Subcutaneous adipose tissue (tissue), 4 donors: Measurements from ENCODE around the gene ASAP2. TPM values are rescaled to one million over a fixed set of nuclear protein-coding genes. Genes with fewer than 3 reads are reported as not detected.

ENCODE experiments used
- CTCF ChIP-seq: fragments of 450-650 bp; IDR thresholded peaks from one replicate; pipeline ENCODE4 v1.5.1; 2016; ENCODE audit warnings: low read depth, mild to moderate bottlenecking, control low read depth, antibody characterized with exemption, moderate library complexity
- total RNA-seq, 4 donors: library from RNA; depleted of rRNA; stranded (reverse); fragments of >200 nt; gene quantifications; one replicate each; pipeline ENCODE4 v1.1.0, GENCODE V29; 2016

Gene ASAP2
- total RNA-seq, 4 donors from 2014 or later: 25.2 to 44.3 (median 33.8) TPM

DNA sequence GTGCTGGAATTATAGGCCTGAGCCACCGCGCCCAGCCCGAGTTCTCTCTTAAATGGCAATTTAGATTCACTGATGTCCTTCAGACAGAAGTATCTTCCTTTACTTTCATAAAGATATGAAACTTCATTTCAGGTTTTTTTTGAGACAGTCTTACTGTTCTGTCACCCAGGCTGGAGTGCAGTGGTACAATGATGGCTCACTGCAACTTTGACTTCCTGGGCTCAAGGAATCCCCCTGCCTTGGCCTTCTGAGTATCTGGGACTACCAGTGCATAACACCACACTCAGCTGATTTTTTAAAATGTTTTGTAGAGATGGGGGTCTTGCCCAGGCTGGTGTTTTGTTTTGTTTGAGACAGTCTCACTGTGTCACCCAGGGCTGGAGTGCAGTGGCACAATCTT, 203.5 kb downstream of the ASAP2 start:
- no peak for TF ChIP-seq CTCF

DNA sequence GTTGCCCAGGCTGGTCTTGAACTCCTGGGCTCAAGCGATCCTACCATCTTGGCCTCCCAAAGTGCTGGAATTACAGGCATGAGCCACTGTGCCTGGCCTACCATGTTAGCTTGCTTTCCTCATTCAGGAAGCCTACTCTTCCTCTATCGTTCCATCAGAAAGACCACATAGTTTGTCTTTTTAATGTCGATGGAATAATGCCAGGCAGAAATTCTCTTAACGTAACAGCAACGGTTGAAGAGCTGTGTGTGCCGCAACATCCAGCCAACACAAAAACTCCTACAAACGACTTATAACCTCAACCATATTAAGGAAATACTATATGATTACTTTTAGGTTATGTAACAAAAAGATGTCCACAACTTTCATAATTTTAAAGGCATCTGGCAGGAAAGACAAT, 206.2 kb downstream of the ASAP2 start:
- TF ChIP-seq CTCF: no peak

- no peak for TF ChIP-seq CTCF
These were observed 209.0 kb downstream of the ASAP2 start for GRCh38 chr2:9415516-9416169.

- no peak for TF ChIP-seq CTCF
These were observed 209.8 kb downstream of the ASAP2 start for GRCh38 chr2:9416267-9416961.

- no peak for TF ChIP-seq CTCF
These were observed 210.3 kb downstream of the ASAP2 start for GRCh38 chr2:9416962-9417316.

- TF ChIP-seq CTCF: no peak
These were observed 211.1 kb downstream of the ASAP2 start for GRCh38 chr2:9417725-9418124.

DNA sequence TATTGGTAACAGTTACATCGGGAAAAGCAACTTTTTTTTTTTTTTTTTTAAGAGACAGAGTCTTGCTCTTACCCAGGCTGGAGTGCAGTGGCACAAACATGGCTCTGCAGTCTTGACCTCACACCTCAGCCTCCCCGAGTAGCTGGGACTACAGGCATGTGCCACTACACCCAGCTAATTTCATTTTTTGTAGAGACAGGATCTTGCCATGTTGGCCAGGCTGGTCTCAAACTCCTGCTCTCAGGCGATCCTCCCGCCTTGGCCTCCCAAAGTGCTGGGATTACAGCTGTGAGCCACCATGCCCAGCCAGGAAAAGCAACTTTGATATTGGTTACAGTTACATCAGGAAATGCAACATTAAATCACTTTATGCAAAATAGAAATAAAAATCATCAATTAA, 212.1 kb downstream of the ASAP2 start:
- no peak for TF ChIP-seq CTCF
